HepG2 (cell line): ENCODE measurements around the gene SMIM20. TPM values are rescaled to one million over a fixed set of nuclear protein-coding genes. Genes with fewer than 3 reads are reported as not detected.

Source experiments
- ATAC-seq: fragments of 200-7000 bp; cut with Tn5 transposase; 3 replicates; pipeline ENCODE4 v1.9.1; 2020; ENCODE audit warnings: mild to moderate bottlenecking, moderate library complexity
- BruUV-seq: library from RNA; stranded (reverse); fragments of 400-500 nt; replicated peaks from 2 replicates; lab custom pipeline; 2021; lab: Mats Ljungman, UMichigan
- CTCF ChIA-PET: fragments of 300-600 bp; formaldehyde crosslinking; extraction: SDS; loops from one replicate; lab custom pipeline; 2021; ENCODE audit warnings: low total read pairs, inconsistent platforms, low intra/inter-chr PET ratio; lab: Yijun Ruan, JAX
- POLR2A ChIA-PET: fragments of 350-600 bp; sonication (Branson Sonifier 250); formaldehyde crosslinking; loops from one replicate; lab custom pipeline; 2020; ENCODE audit warnings: antibody characterized with exemption, inconsistent platforms; lab: Yijun Ruan, JAX
- DNase-seq: peaks from one replicate; pipeline ENCODE4 v3.0.0-alpha.2; 2015; ENCODE audit warnings: low spot score
- FAIRE-seq: peaks from 3 replicates; lab custom pipeline; 2011; peaks lifted over from hg19 to GRCh38; lab: Jason Lieb, UNC
- H2AFZ ChIP-seq: one replicate; pipeline ENCODE4 v1.6.1; 2011; ENCODE audit warnings: low read length, inconsistent platforms
- H3K27ac ChIP-seq: fragments of 300-600 bp; 3 replicates; pipeline ENCODE4 v1.8.0; 2011; ENCODE audit warnings: mixed run types, mild to moderate bottlenecking, mixed read lengths, low read length, inconsistent platforms; ENCODE audit not compliant: insufficient read depth; ENCODE audit errors: extremely low read length
- H3K27me3 ChIP-seq, 2 experiments: fragments of 200-600 bp in 1 of 2; 2 replicates in 1 of 2; 3 replicates in 1 of 2; pipeline versions ENCODE4 v1.6.0 to v1.8.0; 2011; ENCODE audit warnings: low read length in 2 of 2, mild to moderate bottlenecking in 2 of 2, moderate library complexity in 2 of 2, inconsistent platforms in 1 of 2; ENCODE audit not compliant: insufficient read depth in 2 of 2, control insufficient read depth in 1 of 2
- H3K36me3 ChIP-seq, 2 experiments: fragments of 200-600 bp in 1 of 2; replicated peaks in 1 of 2; 2 replicates in 1 of 2; 3 replicates in 1 of 2; pipeline versions ENCODE4 v1.5.1 to v1.8.0; 2011; ENCODE audit warnings: low read length in 2 of 2, inconsistent platforms in 1 of 2; ENCODE audit not compliant: insufficient read depth in 2 of 2, control insufficient read depth in 1 of 2
- H3K4me1 ChIP-seq: 2 replicates; pipeline ENCODE4 v1.5.1; 2012; ENCODE audit warnings: low read length, inconsistent platforms; ENCODE audit not compliant: insufficient read depth
- H3K4me2 ChIP-seq: 2 replicates; pipeline ENCODE4 v1.6.0; 2011; ENCODE audit warnings: low read depth, low read length, inconsistent platforms
- H3K4me3 ChIP-seq, 3 experiments: fragments of 200-600 bp in 1 of 3; sonication (generic), shearing (Covaris generic) in 1 of 3; replicated peaks in 1 of 3; 2 replicates each; pipeline ENCODE4 v1.5.1; 2011 to 2016; ENCODE audit warnings: low read length in 3 of 3, inconsistent platforms in 2 of 3, low read depth in 2 of 3, mild to moderate bottlenecking in 2 of 3, control low read depth in 1 of 3, mixed read lengths in 1 of 3; ENCODE audit not compliant: insufficient read depth in 1 of 3
- H3K79me2 ChIP-seq: one replicate; pipeline ENCODE4 v1.6.1; 2011; ENCODE audit warnings: low read length, inconsistent platforms; ENCODE audit not compliant: insufficient read depth
- H3K9ac ChIP-seq: 2 replicates; pipeline ENCODE4 v1.6.0; 2011; ENCODE audit warnings: mild to moderate bottlenecking, low read depth, low read length, inconsistent platforms; ENCODE audit not compliant: insufficient read depth
- H3K9me3 ChIP-seq: 2 replicates; pipeline ENCODE4 v1.5.1; 2012; ENCODE audit warnings: mild to moderate bottlenecking, low read length
- H4K20me1 ChIP-seq: 2 replicates; pipeline ENCODE4 v1.6.0; 2011; ENCODE audit warnings: inconsistent platforms, mild to moderate bottlenecking, low read length, moderate library complexity; ENCODE audit not compliant: insufficient read depth
- WGBS: methylation state at CpG from one replicate; pipeline ENCODE4 v1.1.6; 2017; ENCODE audit warnings: low lambda C conversion rate; 5-methylcytosine and 5-hydroxymethylcytosine counted together
- in situ Hi-C: cut with HindIII; loops from 2 replicates; pipeline ENCODE4 v1.10.0; 2017; ENCODE audit warnings: low pct_unique_long_range_greater_than_20kb; ENCODE audit not compliant: extremely low pct_ligation_motif_present
- intact Hi-C: fragments of 100-400 bp; cut with micrococcal nuclease; formaldehyde crosslinking; loops from one replicate; pipeline ENCODE4 v1.10.0; 2022; ENCODE audit not compliant: unreplicated experiment
- polyA plus RNA-seq, 8 experiments: library from polyadenylated mRNA; depleted of rRNA in 3 of 8; stranded (reverse) in 7 of 8; unstranded in 1 of 8; fragments of >200 nt; fragmentation: Illumina TruSeq in 4 of 8; extraction: Trizol in 4 of 8; gene quantifications; 2 replicates each; pipeline versions ENCODE4 v1.2.1 to v1.2.3, GENCODE V29; 2011 to 2016; ENCODE audit warnings: low read depth in 4 of 8, missing spikeins in 1 of 8, mixed read lengths in 1 of 8; ENCODE audit not compliant: insufficient read depth in 1 of 8
- total RNA-seq, 5 experiments: library from RNA; depleted of rRNA; stranded (reverse); fragments of >200 nt; fragmentation: Illumina TruSeq; extraction: Trizol; gene quantifications; 2 replicates each; pipeline ENCODE4 v1.2.3, GENCODE V29; 2016; ENCODE audit warnings: low read depth in 1 of 5
- TF ChIP-seq, protein P1 (sequence below), 2 experiments: sonication (generic) in 1 of 2; formaldehyde crosslinking in 1 of 2; IDR thresholded peaks; 2 replicates each; pipeline versions ENCODE4 v1.4.0 to v1.6.1; 2018 to 2020; ENCODE audit warnings: missing genetic modification reagents in 2 of 2, borderline replicate concordance in 1 of 2, low read depth in 1 of 2, mild to moderate bottlenecking in 1 of 2, missing biosample characterization in 1 of 2
- TF ChIP-seq, protein P2 (sequence below): IDR thresholded peaks from 2 replicates; pipeline ENCODE4 v1.6.1; 2016; ENCODE audit warnings: control low read depth

The SMIM20 gene
- total and polyA plus RNA-seq, 2 of the 13 experiments (the other 11 are each of a cell fraction or from before 2014, with no cell fraction given), result 26.3 to 30.2 TPM

DNA sequence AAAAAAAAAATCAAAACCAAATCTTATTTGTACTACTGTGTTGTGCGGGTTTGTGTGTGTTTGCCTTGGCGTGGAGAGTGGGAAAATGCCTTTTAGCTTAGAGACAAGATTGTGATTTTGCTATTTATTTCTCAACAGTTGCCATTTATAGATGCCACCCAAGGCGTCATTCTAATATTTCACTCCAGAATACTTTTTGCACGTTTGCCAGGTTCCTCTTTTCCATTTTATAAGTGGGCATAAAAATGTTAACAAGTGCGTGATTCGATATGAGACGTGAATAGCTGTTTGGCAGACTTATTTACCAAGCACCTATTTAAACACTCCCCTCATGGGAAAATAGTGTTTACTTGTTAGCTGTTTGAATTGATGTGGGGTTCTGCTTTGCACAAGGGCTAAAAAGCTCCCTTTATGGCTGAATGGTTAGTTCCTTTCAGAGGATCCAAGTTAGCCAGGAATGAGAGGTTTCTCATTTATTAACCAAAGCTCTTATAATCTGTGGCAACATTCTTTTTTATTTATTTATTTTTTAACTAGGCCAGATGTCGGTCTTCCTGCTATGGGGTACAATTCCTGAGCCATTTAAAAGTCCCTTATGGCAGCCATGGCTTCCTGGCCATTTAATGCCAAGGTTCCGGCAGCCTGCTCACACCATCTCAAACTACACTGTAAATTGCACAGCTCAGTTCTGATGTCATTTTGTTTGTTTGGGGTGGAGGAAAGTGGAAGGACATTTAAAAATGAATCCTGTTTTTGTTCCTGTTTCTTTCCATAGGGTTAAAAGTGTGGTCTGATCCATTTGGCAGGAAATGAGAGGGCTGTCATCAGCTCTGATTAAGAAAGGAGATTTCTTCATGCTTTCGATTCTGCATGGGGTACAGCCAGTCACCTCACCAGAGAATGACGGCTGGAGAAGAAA lies 14.6 kb downstream of the SMIM20 start (continued):
- TF ChIP-seq, protein P1, sequence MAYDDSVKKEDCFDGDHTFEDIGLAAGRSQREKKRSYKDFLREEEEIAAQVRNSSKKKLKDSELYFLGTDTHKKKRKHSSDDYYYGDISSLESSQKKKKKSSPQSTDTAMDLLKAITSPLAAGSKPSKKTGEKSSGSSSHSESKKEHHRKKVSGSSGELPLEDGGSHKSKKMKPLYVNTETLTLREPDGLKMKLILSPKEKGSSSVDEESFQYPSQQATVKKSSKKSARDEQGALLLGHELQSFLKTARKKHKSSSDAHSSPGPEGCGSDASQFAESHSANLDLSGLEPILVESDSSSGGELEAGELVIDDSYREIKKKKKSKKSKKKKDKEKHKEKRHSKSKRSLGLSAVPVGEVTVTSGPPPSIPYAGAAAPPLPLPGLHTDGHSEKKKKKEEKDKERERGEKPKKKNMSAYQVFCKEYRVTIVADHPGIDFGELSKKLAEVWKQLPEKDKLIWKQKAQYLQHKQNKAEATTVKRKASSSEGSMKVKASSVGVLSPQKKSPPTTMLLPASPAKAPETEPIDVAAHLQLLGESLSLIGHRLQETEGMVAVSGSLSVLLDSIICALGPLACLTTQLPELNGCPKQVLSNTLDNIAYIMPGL (CRISPR knock-in tag; IDR thresholded peaks at IDR 0.05; ENCODE audit: borderline replicate concordance in 1 of 2, low read depth in 1 of 2), result no peak

DNA sequence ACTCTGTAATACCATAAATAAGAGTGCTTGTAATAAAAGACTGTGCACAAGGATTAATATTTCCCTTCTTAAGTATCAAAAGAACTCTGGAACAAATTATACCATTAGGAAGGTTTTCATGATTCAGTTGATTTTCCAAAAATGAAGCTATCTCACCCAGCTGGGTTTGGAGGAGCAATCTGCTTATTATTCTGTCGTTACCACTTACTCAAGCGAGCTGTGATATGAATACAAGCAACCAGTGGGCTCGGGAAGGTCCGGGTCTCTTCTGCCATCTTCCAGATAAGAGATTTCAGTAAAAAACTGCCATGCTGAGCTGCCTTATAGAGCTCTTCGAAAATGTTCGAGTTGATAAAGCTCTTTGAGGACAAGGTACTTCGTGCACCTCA lies 15.3 kb downstream of the SMIM20 start:
- BruUV-seq, result TSS peak; percentile 38
- Histone ChIP-seq H3K9ac (no peak overlapping the region), H3K36me3 (0 out of 5 replicates have a peak, but pooled peaks cover 0 to 8% of the 10 kb centered on the region in 2 experiments), H3K4me2 (no peak overlapping the region), H3K4me1 (0 out of 2 replicates have a peak, but pooled peaks cover 4% of the 10 kb centered on the region), H3K27me3 (no peaks in the 10 kb centered on the region), H3K27ac (no peak overlapping the region), H4K20me1 (no peaks in the 10 kb centered on the region), H3K9me3 (no peaks in the 10 kb centered on the region), H2AFZ (no peak overlapping the region), H3K4me3 (no peak overlapping the region), H3K79me2 (no peaks in the 10 kb centered on the region)
- intact Hi-C loops, result loop anchor here (5.0 kb wide), 1 partner anchor 63 kb away; no protein-coding TSS in a partner anchor
- FAIRE-seq, result no peak
- ChIA-PET CTCF (no interaction called here), POLR2A (interaction anchor here (0.7 to 1.5 kb wide), 2 partner anchors 9 to 11 kb away, joined by 3 read pairs; no protein-coding TSS in a partner anchor)
- no peak for ATAC-seq
- TF ChIP-seq, protein P2, sequence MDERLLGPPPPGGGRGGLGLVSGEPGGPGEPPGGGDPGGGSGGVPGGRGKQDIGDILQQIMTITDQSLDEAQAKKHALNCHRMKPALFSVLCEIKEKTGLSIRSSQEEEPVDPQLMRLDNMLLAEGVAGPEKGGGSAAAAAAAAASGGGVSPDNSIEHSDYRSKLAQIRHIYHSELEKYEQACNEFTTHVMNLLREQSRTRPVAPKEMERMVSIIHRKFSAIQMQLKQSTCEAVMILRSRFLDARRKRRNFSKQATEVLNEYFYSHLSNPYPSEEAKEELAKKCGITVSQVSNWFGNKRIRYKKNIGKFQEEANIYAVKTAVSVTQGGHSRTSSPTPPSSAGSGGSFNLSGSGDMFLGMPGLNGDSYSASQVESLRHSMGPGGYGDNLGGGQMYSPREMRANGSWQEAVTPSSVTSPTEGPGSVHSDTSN (CRISPR knock-in tag), result no peak
- in situ Hi-C loops, result no loop called here
- no peak for DNase-seq
- WGBS, result 92% methylated on average over 7 of the region's 7 CpGs
